PC-9 (cell line): ENCODE measurements around the gene ANKRD11.

Experiments used
- CTCF ChIP-seq: fragments of 200-600 bp; sonication (generic); conservative IDR thresholded peaks from 2 replicates; pipeline ENCODE4 v1.6.1; 2017; ENCODE audit warnings: mixed run types, antibody characterized with exemption, mild to moderate bottlenecking, moderate library complexity
- EZH2 ChIP-seq: fragments of 200-600 bp; sonication (generic); IDR thresholded peaks from 2 replicates; pipeline ENCODE4 v1.8.0; 2017; ENCODE audit warnings: antibody characterized with exemption, low read depth

GRCh38 chr16:89279666-89280481, 210.5 kb downstream of the ANKRD11 start:
- no peak for TF ChIP-seq CTCF
- TF ChIP-seq EZH2: no peak
